Smooth muscle cell (in vitro differentiated cells): ENCODE results near the gene C9orf50. TPM values are rescaled to one million over a fixed set of nuclear protein-coding genes. Genes with fewer than 3 reads are reported as not detected.

ENCODE experiments used
- DNase-seq: peaks from one replicate; lab custom pipeline; 2025; ENCODE audit not compliant: unreplicated experiment; lab: John Stamatoyannopoulos, UW
- H2AFZ ChIP-seq: fragments of 200-600 bp; sonication (generic); 2 replicates; pipeline ENCODE4 v1.6.0; 2016; ENCODE audit warnings: antibody characterized with exemption, low read depth, mild to moderate bottlenecking
- H3F3A ChIP-seq: fragments of 200-600 bp; sonication (generic); 2 replicates; pipeline ENCODE4 v1.6.0; 2017; ENCODE audit warnings: antibody characterized with exemption, low read depth
- H3K27ac ChIP-seq: fragments of 200-600 bp; sonication (generic); 2 replicates; pipeline ENCODE4 v1.5.1; 2016; ENCODE audit warnings: low read depth, mild to moderate bottlenecking
- H3K27me3 ChIP-seq: fragments of 200-600 bp; sonication (generic); 2 replicates; pipeline ENCODE4 v1.6.1; 2016; ENCODE audit warnings: low read depth, mild to moderate bottlenecking
- H3K36me3 ChIP-seq: fragments of 200-600 bp; sonication (generic); 2 replicates; pipeline ENCODE4 v1.5.1; 2016; ENCODE audit warnings: low read depth
- H3K4me1 ChIP-seq: fragments of 200-600 bp; sonication (generic); 2 replicates; pipeline ENCODE4 v1.5.1; 2016; ENCODE audit warnings: low read depth
- H3K4me2 ChIP-seq: fragments of 200-600 bp; sonication (generic); 2 replicates; pipeline ENCODE4 v1.6.0; 2016; ENCODE audit warnings: mild to moderate bottlenecking
- H3K4me3 ChIP-seq: fragments of 200-600 bp; sonication (generic); 2 replicates; pipeline ENCODE4 v1.5.1; 2016; ENCODE audit warnings: mild to moderate bottlenecking
- H3K79me2 ChIP-seq: fragments of 200-600 bp; sonication (generic); 2 replicates; pipeline ENCODE4 v1.6.0; 2016; ENCODE audit warnings: low read depth, mild to moderate bottlenecking
- H3K9ac ChIP-seq: fragments of 200-600 bp; sonication (generic); 2 replicates; pipeline ENCODE4 v1.6.0; 2016; ENCODE audit warnings: low read depth
- H3K9me3 ChIP-seq: fragments of 200-600 bp; sonication (generic); replicated peaks from 2 replicates; pipeline ENCODE4 v1.5.1; 2016; ENCODE audit warnings: low read depth
- H4K20me1 ChIP-seq: fragments of 200-600 bp; sonication (generic); 2 replicates; pipeline ENCODE4 v1.6.0; 2016; ENCODE audit warnings: low read depth
- CTCF ChIP-seq: fragments of 200-600 bp; sonication (generic); IDR thresholded peaks from 2 replicates; pipeline ENCODE4 v1.5.1; 2017; ENCODE audit warnings: borderline replicate concordance, mild to moderate bottlenecking, antibody characterized with exemption; ENCODE audit not compliant: insufficient read depth, poor library complexity, severe bottlenecking
- WGBS: methylation state at CpG from one replicate; pipeline ENCODE4 v1.1.7; 2016; ENCODE audit warnings: low lambda C conversion rate; 5-methylcytosine and 5-hydroxymethylcytosine counted together
- polyA plus RNA-seq: library from polyadenylated mRNA; unstranded; fragments of >200 nt; fragmentation: Nextera tagmentation; extraction: Ambion mirVana; gene quantifications from 2 replicates; pipeline ENCODE4 v1.2.1, GENCODE V29; 2016
- total RNA-seq: library from RNA; depleted of rRNA; stranded (reverse); fragments of >200 nt; gene quantifications from 2 replicates; pipeline ENCODE4 v1.2.3, GENCODE V29; 2014

Gene C9orf50
- total and polyA plus RNA-seq, 2 experiments from 2014 or later = 0.59 TPM; not detected in 1

- Histone ChIP-seq H3K4me2 (no peak overlapping the region), H3K4me3 (no peak overlapping the region), H3K4me1 (peaks cover 20% of the 10 kb centered on the region), H3K27me3 (no peaks in the 10 kb centered on the region), H3K27ac (no peak overlapping the region), H3K9ac (no peak overlapping the region), H2AFZ (no peak overlapping the region), H4K20me1 (no peaks in the 10 kb centered on the region), H3K9me3 (no peaks in the 10 kb centered on the region), H3F3A (peaks cover 18% of the 10 kb centered on the region), H3K79me2 (no peaks in the 10 kb centered on the region), H3K36me3 (no peaks in the 10 kb centered on the region)
- 95% methylated on average over 5 of the region's 5 CpGs for WGBS
- no peak for DNase-seq
- no peak for TF ChIP-seq CTCF
These were observed 46.9 kb downstream of the C9orf50 start for GRCh38 chr9:129573977-129574376.

GRCh38 chr9:129572517-129572916 is 48.4 kb downstream of the C9orf50 start:
- no peak for DNase-seq
- Histone ChIP-seq H3F3A (peaks cover 18% of the 10 kb centered on the region), H3K9ac (no peak overlapping the region), H3K27me3 (no peaks in the 10 kb centered on the region), H3K27ac (no peak overlapping the region), H2AFZ (no peak overlapping the region), H3K79me2 (no peaks in the 10 kb centered on the region), H3K4me2 (no peak overlapping the region), H4K20me1 (no peaks in the 10 kb centered on the region), H3K4me3 (no peak overlapping the region), H3K9me3 (no peaks in the 10 kb centered on the region), H3K36me3 (no peaks in the 10 kb centered on the region), H3K4me1 (peaks cover 17% of the 10 kb centered on the region)
- WGBS = 82% methylated on average over 7 of the region's 10 CpGs
- no peak for TF ChIP-seq CTCF

- Histone ChIP-seq H4K20me1 (no peaks in the 10 kb centered on the region), H3K4me3 (no peak overlapping the region), H3K9me3 (no peaks in the 10 kb centered on the region), H3F3A (peaks cover 18% of the 10 kb centered on the region), H3K4me1 (peaks cover 17% of the 10 kb centered on the region), H3K27ac (no peak overlapping the region), H3K4me2 (no peak overlapping the region), H3K9ac (no peak overlapping the region), H3K27me3 (no peaks in the 10 kb centered on the region), H3K79me2 (no peaks in the 10 kb centered on the region), H2AFZ (no peak overlapping the region), H3K36me3 (no peaks in the 10 kb centered on the region)
- DNase-seq = no peak
- over 99% methylated on average over 7 of the region's 7 CpGs for WGBS
- no peak for TF ChIP-seq CTCF
These were observed 48.9 kb downstream of the C9orf50 start for GRCh38 chr9:129572052-129572425.

GRCh38 chr9:129571298-129572051 is 49.4 kb downstream of the C9orf50 start:
- peak overlapping the region; percentile 90 for H3K27ac ChIP-seq
- no peak overlapping the region for H2AFZ ChIP-seq
- no peak for DNase-seq
- H3K9ac ChIP-seq = peak overlapping the region; percentile 74
- H3K4me3 ChIP-seq = no peak overlapping the region
- no peaks in the 10 kb centered on the region for H3K27me3 ChIP-seq
- no peaks in the 10 kb centered on the region for H4K20me1 ChIP-seq
- no peaks in the 10 kb centered on the region for H3K79me2 ChIP-seq
- no peaks in the 10 kb centered on the region for H3K36me3 ChIP-seq
- 93% methylated on average over 13 of the region's 13 CpGs for WGBS
- no peak for TF ChIP-seq CTCF
- peaks cover 17% of the 10 kb centered on the region for H3K4me1 ChIP-seq
- peaks cover 18% of the 10 kb centered on the region for H3F3A ChIP-seq
- peak overlapping the region; percentile 68 for H3K4me2 ChIP-seq
- H3K9me3 ChIP-seq = no peaks in the 10 kb centered on the region
